A549 (cell line): ENCODE measurements around the gene RPS16. TPM values are rescaled to one million over a fixed set of nuclear protein-coding genes. Genes with fewer than 3 reads are reported as not detected.

Experiments
- ATAC-seq, 2 experiments: fragments of 200-7000 bp in 1 of 2; fragments of >200 bp in 1 of 2; cut with Nextera tagmentation in 1 of 2; cut with Tn5 transposase in 1 of 2; 3 replicates each; pipeline versions ENCODE4 v1.8.0 to v1.9.1; 2018 to 2020; ENCODE audit warnings: mild to moderate bottlenecking in 1 of 2, moderate library complexity in 1 of 2
- CTCF ChIA-PET: fragments of 300-600 bp; sonication (Branson Sonifier 250); formaldehyde crosslinking; extraction: SDS; loops from one replicate; lab custom pipeline; 2021; ENCODE audit warnings: antibody characterized with exemption, inconsistent platforms; lab: Yijun Ruan, JAX
- POLR2A ChIA-PET: fragments of 350-600 bp; formaldehyde crosslinking; extraction: SDS; loops from one replicate; lab custom pipeline; 2021; ENCODE audit warnings: antibody characterized with exemption, inconsistent platforms; lab: Yijun Ruan, JAX
- DNase-seq, 2 experiments: peaks; one replicate each; pipeline versions ENCODE4 v3.0.0 to v3.0.0-alpha.2; 2011 to 2016; ENCODE audit warnings: low read depth in 1 of 2, low spot score in 1 of 2
- FAIRE-seq: peaks from 2 replicates; lab custom pipeline; 2011; peaks lifted over from hg19 to GRCh38; lab: Jason Lieb, UNC
- H3K27ac ChIP-seq, 2 experiments: fragments of >200 bp; sonication (Bioruptor Twin); formaldehyde crosslinking; 3 replicates each; pipeline ENCODE4 v1.5.1; 2016 to 2017
- H3K4me1 ChIP-seq: fragments of >200 bp; sonication (Bioruptor Twin); formaldehyde crosslinking; 3 replicates; pipeline ENCODE4 v1.6.1; 2016
- H3K4me2 ChIP-seq: fragments of >200 bp; sonication (Bioruptor Twin); formaldehyde crosslinking; 3 replicates; pipeline ENCODE4 v1.6.1; 2016
- H3K4me3 ChIP-seq: fragments of >200 bp; sonication (Bioruptor Twin); formaldehyde crosslinking; 3 replicates; pipeline ENCODE4 v1.5.1; 2016
- H3K9me3 ChIP-seq: fragments of >200 bp; sonication (Bioruptor Twin); formaldehyde crosslinking; 3 replicates; pipeline ENCODE4 v1.6.1; 2016
- EHF ChIP-seq: fragments of 250-450 bp; sonication (Bioruptor Pico); IDR thresholded peaks from 2 replicates; pipeline ENCODE4 v1.5.0; 2020; ENCODE audit warnings: mild to moderate bottlenecking
- ESRRA ChIP-seq: fragments of 150-350 bp; IDR thresholded peaks from 2 replicates; pipeline ENCODE4 v1.6.1; 2014; ENCODE audit warnings: mild to moderate bottlenecking, low read length, borderline replicate concordance
- FOSB ChIP-seq: fragments of 250-450 bp; sonication (Bioruptor Pico); IDR thresholded peaks from 2 replicates; pipeline ENCODE4 v1.5.0; 2020; ENCODE audit warnings: mild to moderate bottlenecking, moderate library complexity
- FOSL2 ChIP-seq, 2 experiments: fragments of 450-650 bp in 1 of 2; fragments of >200 bp in 1 of 2; sonication (Bioruptor Twin) in 1 of 2; formaldehyde crosslinking; IDR thresholded peaks; 2 replicates each; pipeline versions ENCODE4 v1.5.0 to v1.6.1; 2016 to 2020; ENCODE audit warnings: mild to moderate bottlenecking in 1 of 2, moderate library complexity in 1 of 2
- HDAC2 ChIP-seq: fragments of 200-600 bp; sonication (generic); IDR thresholded peaks from 2 replicates; pipeline ENCODE4 v1.6.1; 2016
- HMGXB4 ChIP-seq: fragments of 250-450 bp; sonication (Bioruptor Pico); IDR thresholded peaks from 2 replicates; pipeline ENCODE4 v1.5.0; 2021; ENCODE audit warnings: mild to moderate bottlenecking, moderate library complexity, borderline replicate concordance
- HOXB13 ChIP-seq: fragments of 250-450 bp; sonication (Bioruptor Pico); IDR thresholded peaks from 2 replicates; pipeline ENCODE4 v1.5.0; 2020; ENCODE audit warnings: low read depth, mild to moderate bottlenecking, moderate library complexity
- HOXB5 ChIP-seq: fragments of 250-450 bp; sonication (Bioruptor Pico); IDR thresholded peaks from 2 replicates; pipeline ENCODE4 v1.5.0; 2020; ENCODE audit warnings: mild to moderate bottlenecking, moderate library complexity
- JUN ChIP-seq, 2 experiments: fragments of >200 bp; sonication (Bioruptor Twin); formaldehyde crosslinking; IDR thresholded peaks; 2 replicates in 1 of 2; 3 replicates in 1 of 2; pipeline ENCODE4 v1.6.1; 2016 to 2017
- KDM5A ChIP-seq: fragments of 200-600 bp; sonication (generic); IDR thresholded peaks from 2 replicates; pipeline ENCODE4 v1.6.1; 2016; ENCODE audit warnings: antibody characterized with exemption, mild to moderate bottlenecking
- MAFK ChIP-seq: fragments of 450-650 bp; IDR thresholded peaks from 2 replicates; pipeline ENCODE4 v1.6.1; 2014; ENCODE audit not compliant: partially characterized antibody
- MAX ChIP-seq: IDR thresholded peaks from 2 replicates; pipeline ENCODE4 v1.6.1; 2012
- MAZ ChIP-seq: fragments of 150-350 bp; IDR thresholded peaks from 2 replicates; pipeline ENCODE4 v1.6.1; 2014; ENCODE audit warnings: antibody characterized with exemption, low read depth, low read length, borderline replicate concordance
- NFE2L2 ChIP-seq: fragments of 150-350 bp; conservative IDR thresholded peaks from 2 replicates; pipeline ENCODE4 v1.6.1; 2014; ENCODE audit warnings: low read length
- PBX3 ChIP-seq: IDR thresholded peaks from 2 replicates; pipeline ENCODE4 v1.6.1; 2012
- POLR2AphosphoS2 ChIP-seq: conservative IDR thresholded peaks from 2 replicates; pipeline ENCODE4 v1.6.1; 2012; ENCODE audit warnings: low read length, improper control_type of control experiment, inconsistent platforms
- RARB ChIP-seq: fragments of 250-450 bp; sonication (Bioruptor Pico); IDR thresholded peaks from 2 replicates; pipeline ENCODE4 v1.8.0; 2021; ENCODE audit warnings: mild to moderate bottlenecking, moderate library complexity
- REST ChIP-seq: fragments of 200-600 bp; sonication (generic); IDR thresholded peaks from 2 replicates; pipeline ENCODE4 v1.6.1; 2016; ENCODE audit warnings: antibody characterized with exemption, mild to moderate bottlenecking, moderate library complexity
- RFX5 ChIP-seq: fragments of 450-650 bp; IDR thresholded peaks from 2 replicates; pipeline ENCODE4 v1.7.1; 2014; ENCODE audit warnings: antibody characterized with exemption, mild to moderate bottlenecking, moderate library complexity
- RNF2 ChIP-seq: fragments of 200-600 bp; sonication (generic); IDR thresholded peaks from 2 replicates; pipeline ENCODE4 v1.6.1; 2016; ENCODE audit warnings: low read depth, mild to moderate bottlenecking, antibody characterized with exemption, moderate library complexity, borderline replicate concordance
- TFCP2L1 ChIP-seq: fragments of 250-450 bp; sonication (Bioruptor Pico); IDR thresholded peaks from 2 replicates; pipeline ENCODE4 v1.5.0; 2021; ENCODE audit warnings: mild to moderate bottlenecking
- ZNF302 ChIP-seq: fragments of 250-450 bp; sonication (Bioruptor Pico); IDR thresholded peaks from 2 replicates; pipeline ENCODE4 v1.9.0; 2021; ENCODE audit warnings: inconsistent platforms, mild to moderate bottlenecking, moderate library complexity
- ZSCAN20 ChIP-seq: fragments of 250-450 bp; sonication (Bioruptor Pico); IDR thresholded peaks from 2 replicates; pipeline ENCODE4 v1.8.0; 2022; ENCODE audit warnings: mild to moderate bottlenecking, moderate library complexity
- WGBS: methylation state at CpG from one replicate; pipeline ENCODE4 v1.1.6; 2017; ENCODE audit errors: missing lambda C conversion rate; 5-methylcytosine and 5-hydroxymethylcytosine counted together
- polyA plus RNA-seq, 4 experiments: library from polyadenylated mRNA; depleted of rRNA in 3 of 4; stranded (reverse); fragments of >200 nt; fragmentation: RNase III in 1 of 4; extraction: RNeasy Plus Mini Kit Qiagen cat#74134 plus additional on column Dnase treatment in 1 of 4; gene quantifications; 2 replicates in 3 of 4; 3 replicates in 1 of 4; pipeline ENCODE4 v1.2.3, GENCODE V29; 2011 to 2017
- TF ChIP-seq, protein P1 (sequence below): fragments of 250-450 bp; sonication (Bioruptor Pico); IDR thresholded peaks from 2 replicates; pipeline ENCODE4 v1.5.0; 2020; ENCODE audit warnings: low read depth, mild to moderate bottlenecking, moderate library complexity

RPS16 gene
- polyA plus RNA-seq, 2 of the 4 experiments (the other 2 are of a cell fraction), result 4,348 to 4,855 TPM

GRCh38 chr19:39430675-39431593, 4.8 kb downstream of the RPS16 start (continued):
- TF ChIP-seq TFCP2L1 (CRISPR knock-in tag), result peak; percentile 98
- peak; percentile 4 for TF ChIP-seq REST
- peak; percentile 85 for TF ChIP-seq RFX5
- TF ChIP-seq ZSCAN20 (CRISPR knock-in tag), result peak; percentile 96
- peak; percentile 100 for TF ChIP-seq MAFK
- TF ChIP-seq POLR2AphosphoS2, result peak; percentile 92; the same call in 1 of the 2 replicates
- peak; percentile 97 for TF ChIP-seq FOSB (CRISPR knock-in tag)
- TF ChIP-seq, protein P1, sequence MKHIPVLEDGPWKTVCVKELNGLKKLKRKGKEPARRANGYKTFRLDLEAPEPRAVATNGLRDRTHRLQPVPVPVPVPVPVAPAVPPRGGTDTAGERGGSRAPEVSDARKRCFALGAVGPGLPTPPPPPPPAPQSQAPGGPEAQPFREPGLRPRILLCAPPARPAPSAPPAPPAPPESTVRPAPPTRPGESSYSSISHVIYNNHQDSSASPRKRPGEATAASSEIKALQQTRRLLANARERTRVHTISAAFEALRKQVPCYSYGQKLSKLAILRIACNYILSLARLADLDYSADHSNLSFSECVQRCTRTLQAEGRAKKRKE (CRISPR knock-in tag), result peak; percentile 99
- TF ChIP-seq MAZ, result peak; percentile 78
- TF ChIP-seq HMGXB4 (CRISPR knock-in tag), result peak; percentile 98; the same call in 1 of the 2 replicates

DNA sequence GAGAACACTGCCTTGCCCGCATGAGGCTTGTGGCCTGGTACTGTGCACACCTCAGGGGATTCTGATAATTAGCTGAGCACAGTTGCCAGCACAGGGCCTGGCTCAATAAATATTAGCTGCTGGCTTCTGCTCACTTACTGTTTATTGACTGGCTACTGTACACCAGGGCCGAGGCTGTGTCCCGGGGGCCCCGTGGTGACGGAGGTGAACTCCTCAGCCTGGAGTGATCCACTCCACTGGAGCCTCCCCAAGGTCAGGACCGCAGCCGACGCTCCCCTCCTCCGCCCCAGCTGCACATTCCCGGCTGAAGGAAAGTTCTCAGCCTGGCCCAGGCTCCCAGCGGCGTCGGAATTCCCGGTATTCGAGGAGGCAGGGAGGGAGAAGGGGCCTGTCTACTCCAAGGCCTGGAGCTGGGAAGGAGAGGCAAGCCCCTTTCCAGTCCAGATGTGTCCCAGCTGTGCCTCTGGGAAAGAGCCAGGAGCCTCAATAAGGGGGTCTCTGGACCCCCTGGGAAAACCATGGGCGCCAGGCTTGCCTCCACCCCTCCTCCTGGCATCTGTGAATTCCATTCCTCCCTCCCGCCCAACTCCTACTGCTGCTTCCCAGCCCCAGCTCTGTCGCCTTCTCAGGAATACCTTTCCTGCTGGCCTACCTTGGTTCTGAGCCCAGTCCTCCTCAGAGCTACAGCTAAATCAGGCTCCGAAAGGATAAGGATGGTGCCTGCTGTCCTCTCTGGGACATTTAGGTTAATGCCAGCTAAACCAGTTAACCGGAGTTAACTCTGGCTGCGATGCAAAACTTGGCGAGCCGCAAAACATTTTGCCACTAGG, 7.3 kb downstream of the RPS16 start:
- H3K4me1 ChIP-seq, result peaks cover 62% of the 10 kb centered on the region
- H3K4me2 ChIP-seq, result peak overlapping the region; percentile 62
- ChIA-PET CTCF (interaction anchor here (0.7 to 23.5 kb wide), 13 partner anchors 11 to 1025 kb away, joined by 3 to 457 read pairs (median 3); partner anchors contain the start of genes EID2B, MED29, PAF1 and PLEKHG2), POLR2A (interaction anchor here (0.6 to 10.5 kb wide), 12 partner anchors 7 to 405 kb away, joined by 3 to 160 read pairs (median 6); partner anchors contain the start of genes DYRK1B, MED29, PAF1 and PLEKHG2)
- WGBS, result 28% methylated on average over 23 of the region's 23 CpGs
- FAIRE-seq (peak; percentile 97), ATAC-seq (peak; percentile 52 to 69), DNase-seq (peak; percentile 81 to 94)
- H3K4me3 ChIP-seq, result no peak overlapping the region
- H3K9me3 ChIP-seq, result no peaks in the 10 kb centered on the region
- peak overlapping the region; percentile 83 to 90 for H3K27ac ChIP-seq
- TF ChIP-seq POLR2AphosphoS2 (peak; percentile 79; the same call in 1 of the 2 replicates), JUN (IDR thresholded peaks at IDR 0.05) (peak in 1 of 2 experiments; percentile 75; a peak in 2 of 5 replicates), MAX (peak; percentile 87), HDAC2 (no peak), ESRRA (peak; percentile 72), EHF (peak; percentile 70), HOXB5 (CRISPR knock-in tag) (peak; percentile 71; the same call in 1 of the 2 replicates), RARB (CRISPR knock-in tag) (peak; percentile 73; the same call in 1 of the 2 replicates), PBX3 (peak; percentile 19), KDM5A (no peak), FOSL2 (IDR thresholded peaks at IDR 0.05) (no peak), FOSL2 (CRISPR knock-in tag; IDR thresholded peaks at IDR 0.05) (peak; percentile 64), TFCP2L1 (CRISPR knock-in tag) (peak; percentile 91), RNF2 (no peak), ZNF302 (CRISPR knock-in tag) (peak; percentile 69; the same call in 1 of the 2 replicates), HOXB13 (peak; percentile 85), NFE2L2 (no peak), FOSB (CRISPR knock-in tag) (peak; percentile 70; the same call in 1 of the 2 replicates), RFX5 (no peak)
- TF ChIP-seq, protein P1 (CRISPR knock-in tag), result peak; percentile 80
